ENCODE results near the gene CXXC4. TPM values are rescaled to one million over a fixed set of nuclear protein-coding genes. Genes with fewer than 3 reads are reported as not detected.

Gene CXXC4
- polyA plus RNA-seq, 3 donors, result not detected

GRCh38 chr4:104488151-104488550 lies 6.5 kb downstream of the CXXC4 start:
- DNase-seq, result no peak
- H3K9ac ChIP-seq (ENCODE audit: insufficient read depth, low read length, poor library complexity, severe bottlenecking), result no peak overlapping the region
- peaks cover 52 to 60% of the 10 kb centered on the region in 2 donors for H3K27me3 ChIP-seq (ENCODE audit: control insufficient read depth in 2 of 2, insufficient read depth in 2 of 2, low read length in 2 of 2)
- no peak overlapping the region for H3K4me2 ChIP-seq (replicated peaks; ENCODE audit: extremely low read depth, low read length, poor library complexity, severe bottlenecking)
- peaks cover 15% of the 10 kb centered on the region for H3K4me1 Mint-ChIP-seq
- no peak overlapping the region for H2AFZ ChIP-seq (ENCODE audit: insufficient read depth, low read depth, low read length, poor library complexity, severe bottlenecking)
- no peak overlapping the region for H3K4me3 ChIP-seq (replicated peaks in 1 of 3; ENCODE audit: low read depth in 2 of 3, low read length in 3 of 3)
- intact Hi-C loops (cut with micrococcal nuclease), result no loop called here
- peaks cover 46 to 55% (median 51%) of the 10 kb centered on the region in 3 donors for H3K27me3 Mint-ChIP-seq (ENCODE audit: low read depth in 3 of 3)
- H3K36me3 Mint-ChIP-seq, result no peaks in the 10 kb centered on the region
- no peaks in the 10 kb centered on the region for H3K79me2 ChIP-seq (ENCODE audit: insufficient read depth, low read length)
- H4K20me1 ChIP-seq (ENCODE audit: insufficient read depth, low read length), result no peaks in the 10 kb centered on the region
- no peak overlapping the region for H3K27ac ChIP-seq (ENCODE audit: low read depth in 1 of 2, low read length in 2 of 2)
- whole genome bisulfite sequencing (ENCODE audit: insufficient coverage), result no CpG with 5 or more reads among the region's 1 CpG
- H3K9me3 ChIP-seq (replicated peaks in 1 of 2; ENCODE audit: control insufficient read depth in 1 of 2, insufficient read depth in 1 of 2, low read length in 2 of 2), result peaks cover 0 to 20% of the 10 kb centered on the region in 2 donors
- no peaks in the 10 kb centered on the region for H3K36me3 ChIP-seq (replicated peaks in 1 of 2; ENCODE audit: control insufficient read depth in 1 of 2, insufficient read depth in 2 of 2, low read length in 2 of 2)
- H3K27ac Mint-ChIP-seq, result no peak overlapping the region
- no peak for TF ChIP-seq CTCF (IDR thresholded peaks at IDR 0.05)
- peak overlapping the region in 1 of 2 donors; percentile 27 for H3K4me3 Mint-ChIP-seq
- peaks cover 0 to 8% (median 5%) of the 10 kb centered on the region in 7 donors for H3K9me3 Mint-ChIP-seq
- peaks cover 0 to 3% of the 10 kb centered on the region in 2 donors for H3K4me1 ChIP-seq (ENCODE audit: control insufficient read depth in 1 of 2, insufficient read depth in 2 of 2, low read length in 2 of 2)

- no peak overlapping the region for H3K4me3 Mint-ChIP-seq
These were observed 7.8 kb downstream of the CXXC4 start for GRCh38 chr4:104486716-104487504.

More at GRCh38 chr4:104486716-104487504, 7.8 kb downstream of the CXXC4 start:
- WGBS (ENCODE audit: insufficient coverage), result no CpG with 5 or more reads among the region's 2 CpGs
- H3K36me3 Mint-ChIP-seq, result no peaks in the 10 kb centered on the region
- H3K4me1 Mint-ChIP-seq, result peaks cover 11% of the 10 kb centered on the region
- peaks cover 0 to 5% (median 4%) of the 10 kb centered on the region in 7 donors for H3K9me3 Mint-ChIP-seq
- H3K36me3 ChIP-seq (replicated peaks in 1 of 2; ENCODE audit: control insufficient read depth in 1 of 2, insufficient read depth in 2 of 2, low read length in 2 of 2), result no peaks in the 10 kb centered on the region
- no peak overlapping the region for H3K4me2 ChIP-seq (replicated peaks; ENCODE audit: extremely low read depth, low read length, poor library complexity, severe bottlenecking)
- peaks cover 40 to 48% of the 10 kb centered on the region in 2 donors for H3K27me3 ChIP-seq (ENCODE audit: control insufficient read depth in 2 of 2, insufficient read depth in 2 of 2, low read length in 2 of 2)
- no peak overlapping the region for H3K27ac ChIP-seq (ENCODE audit: low read depth in 1 of 2, low read length in 2 of 2)
- H3K27me3 Mint-ChIP-seq (ENCODE audit: low read depth in 3 of 3), result peaks cover 35 to 47% (median 38%) of the 10 kb centered on the region in 3 donors
- TF ChIP-seq CTCF (IDR thresholded peaks at IDR 0.05), result no peak
- intact Hi-C loops (cut with micrococcal nuclease), result no loop called here
- no peak overlapping the region for H2AFZ ChIP-seq (ENCODE audit: insufficient read depth, low read depth, low read length, poor library complexity, severe bottlenecking)
- H3K9me3 ChIP-seq (replicated peaks in 1 of 2; ENCODE audit: control insufficient read depth in 1 of 2, insufficient read depth in 1 of 2, low read length in 2 of 2), result peaks cover 0 to 12% of the 10 kb centered on the region in 2 donors
- no peak for DNase-seq
- no peak overlapping the region for H3K27ac Mint-ChIP-seq
- H3K9ac ChIP-seq (ENCODE audit: insufficient read depth, low read length, poor library complexity, severe bottlenecking), result no peak overlapping the region
- H3K4me1 ChIP-seq (ENCODE audit: control insufficient read depth in 1 of 2, insufficient read depth in 2 of 2, low read length in 2 of 2), result peaks cover 0 to 3% of the 10 kb centered on the region in 2 donors
- no peak overlapping the region for H3K4me3 ChIP-seq (replicated peaks in 1 of 3; ENCODE audit: low read depth in 2 of 3, low read length in 3 of 3)
- H3K79me2 ChIP-seq (ENCODE audit: insufficient read depth, low read length), result no peaks in the 10 kb centered on the region
- no peaks in the 10 kb centered on the region for H4K20me1 ChIP-seq (ENCODE audit: insufficient read depth, low read length)

Data from CD14-positive monocyte (primary cell).